GM12878 (cell line): ENCODE data around the gene EAF2. TPM values are rescaled to one million over a fixed set of nuclear protein-coding genes. Genes with fewer than 3 reads are reported as not detected.

Source experiments
- BHLHE40 ChIP-seq, 2 experiments: fragments of 450-650 bp in 1 of 2; IDR thresholded peaks; 2 replicates each; pipeline ENCODE4 v1.6.1; 2011 to 2017; ENCODE audit warnings: low read depth in 2 of 2, borderline replicate concordance in 1 of 2, improper control_type of control experiment in 1 of 2, low read length in 1 of 2, mild to moderate bottlenecking in 1 of 2
- BMI1 ChIP-seq: fragments of 450-650 bp; IDR thresholded peaks from 2 replicates; pipeline ENCODE4 v1.6.1; 2016; ENCODE audit warnings: mild to moderate bottlenecking, moderate library complexity, borderline replicate concordance
- EED ChIP-seq: sonication (generic); IDR thresholded peaks from 2 replicates; pipeline ENCODE4 v1.6.1; 2016; ENCODE audit warnings: antibody characterized with exemption, low read depth
- ELK1 ChIP-seq: IDR thresholded peaks from 2 replicates; pipeline ENCODE4 v1.6.1; 2012; ENCODE audit warnings: low read depth, low read length, improper control_type of control experiment
- FOS ChIP-seq: IDR thresholded peaks from 3 replicates; pipeline ENCODE4 v1.6.1; 2011; ENCODE audit warnings: borderline replicate concordance; ENCODE audit not compliant: insufficient read length; ENCODE audit errors: extremely low read depth
- IRF4 ChIP-seq: IDR thresholded peaks from 2 replicates; pipeline ENCODE4 v1.6.1; 2011; ENCODE audit warnings: low read depth, low read length
- JUNB ChIP-seq: IDR thresholded peaks from 2 replicates; pipeline ENCODE4 v1.6.1; 2016; ENCODE audit warnings: antibody characterized with exemption, mild to moderate bottlenecking
- JUND ChIP-seq: IDR thresholded peaks from 2 replicates; pipeline ENCODE4 v1.6.1; 2012; ENCODE audit warnings: low read depth, mild to moderate bottlenecking, low read length, improper control_type of control experiment, moderate library complexity
- MTA2 ChIP-seq: fragments of 450-650 bp; IDR thresholded peaks from 2 replicates; pipeline ENCODE4 v1.6.1; 2016; ENCODE audit warnings: low read depth, mild to moderate bottlenecking, moderate library complexity
- MYC ChIP-seq: IDR thresholded peaks from 2 replicates; pipeline ENCODE4 v1.6.1; 2011; ENCODE audit warnings: mild to moderate bottlenecking, low read length, moderate library complexity, inconsistent platforms; ENCODE audit not compliant: insufficient read depth, insufficient replicate concordance, insufficient read length, severe bottlenecking
- POLR2AphosphoS2 ChIP-seq: IDR thresholded peaks from 2 replicates; pipeline ENCODE4 v1.6.1; 2011; ENCODE audit warnings: low read depth, mild to moderate bottlenecking, low read length, improper control_type of control experiment, moderate library complexity
- RB1 ChIP-seq: fragments of 450-650 bp; formaldehyde crosslinking; IDR thresholded peaks from 2 replicates; pipeline ENCODE4 v1.6.1; 2017; ENCODE audit warnings: mild to moderate bottlenecking, borderline replicate concordance
- RFX5 ChIP-seq: IDR thresholded peaks from 2 replicates; pipeline ENCODE4 v1.6.1; 2011; ENCODE audit warnings: low read depth, low read length, improper control_type of control experiment
- SMAD1 ChIP-seq: fragments of 450-650 bp; IDR thresholded peaks from 2 replicates; pipeline ENCODE4 v1.6.1; 2018; ENCODE audit warnings: mild to moderate bottlenecking, low read depth; ENCODE audit not compliant: partially characterized antibody
- SMC3 ChIP-seq: IDR thresholded peaks from 2 replicates; pipeline ENCODE4 v1.6.1; 2011; ENCODE audit warnings: low read length, improper control_type of control experiment, borderline replicate concordance
- STAT3 ChIP-seq: IDR thresholded peaks from 2 replicates; pipeline ENCODE4 v1.6.1; 2011; ENCODE audit warnings: low read depth, low read length, improper control_type of control experiment
- TAF1 ChIP-seq: IDR thresholded peaks from 2 replicates; pipeline ENCODE4 v1.6.1; 2011; ENCODE audit warnings: mild to moderate bottlenecking, low read depth, low read length, borderline replicate concordance
- TARDBP ChIP-seq: IDR thresholded peaks from 2 replicates; pipeline ENCODE4 v1.6.1; 2016; ENCODE audit warnings: borderline replicate concordance
- TBL1XR1 ChIP-seq: IDR thresholded peaks from 2 replicates; pipeline ENCODE4 v1.6.1; 2012; ENCODE audit warnings: low read depth, low read length, improper control_type of control experiment
- ZNF207 ChIP-seq: fragments of 450-650 bp; IDR thresholded peaks from 2 replicates; pipeline ENCODE4 v1.6.1; 2014; ENCODE audit warnings: antibody characterized with exemption, mild to moderate bottlenecking, borderline replicate concordance
- ZNF24 ChIP-seq: fragments of 450-650 bp; IDR thresholded peaks from 2 replicates; pipeline ENCODE4 v1.6.1; 2017; ENCODE audit warnings: antibody characterized with exemption, mild to moderate bottlenecking
- polyA plus RNA-seq, 11 experiments: library from polyadenylated mRNA; depleted of rRNA in 4 of 11; unstranded in 6 of 11; stranded (reverse) in 5 of 11; fragments of >200 nt; fragmentation: Nextera tagmentation in 4 of 11; fragmentation: Illumina TruSeq in 1 of 11; extraction: Ambion mirVana in 4 of 11; extraction: Trizol in 1 of 11; gene quantifications; 1 replicate in 1 of 11; 2 replicates in 10 of 11; pipeline versions ENCODE4 v1.2.1 to v1.2.3, GENCODE V29; 2011 to 2016; ENCODE audit warnings: inconsistent platforms in 2 of 11, missing spikeins in 2 of 11, low read depth in 1 of 11
- total RNA-seq, 4 experiments: library from RNA; depleted of rRNA in 3 of 4; stranded (reverse); fragments of >200 nt in 3 of 4; fragmentation: Illumina TruSeq in 1 of 4; extraction: Trizol in 1 of 4; gene quantifications; 2 replicates each; pipeline versions ENCODE4 v1.2.1 to v1.2.3, GENCODE V29; 2013 to 2021
- TF ChIP-seq, protein P1 (sequence below): IDR thresholded peaks from 2 replicates; pipeline ENCODE4 v1.6.1; 2012; ENCODE audit warnings: low read length, inconsistent platforms
- TF ChIP-seq, protein P2 (sequence below): IDR thresholded peaks from 2 replicates; pipeline ENCODE4 v1.6.1; 2012; ENCODE audit warnings: low read depth, low read length, improper control_type of control experiment
- TF ChIP-seq, protein P3 (sequence below): fragments of 450-650 bp; IDR thresholded peaks from 2 replicates; pipeline ENCODE4 v1.6.1; 2016; ENCODE audit warnings: mild to moderate bottlenecking

EAF2 gene
- total and polyA plus RNA-seq, 10 of the 15 experiments (the other 5 are each of a cell fraction or from before 2014, with no cell fraction given) = 47.3 to 193 (median 72.2) TPM

DNA sequence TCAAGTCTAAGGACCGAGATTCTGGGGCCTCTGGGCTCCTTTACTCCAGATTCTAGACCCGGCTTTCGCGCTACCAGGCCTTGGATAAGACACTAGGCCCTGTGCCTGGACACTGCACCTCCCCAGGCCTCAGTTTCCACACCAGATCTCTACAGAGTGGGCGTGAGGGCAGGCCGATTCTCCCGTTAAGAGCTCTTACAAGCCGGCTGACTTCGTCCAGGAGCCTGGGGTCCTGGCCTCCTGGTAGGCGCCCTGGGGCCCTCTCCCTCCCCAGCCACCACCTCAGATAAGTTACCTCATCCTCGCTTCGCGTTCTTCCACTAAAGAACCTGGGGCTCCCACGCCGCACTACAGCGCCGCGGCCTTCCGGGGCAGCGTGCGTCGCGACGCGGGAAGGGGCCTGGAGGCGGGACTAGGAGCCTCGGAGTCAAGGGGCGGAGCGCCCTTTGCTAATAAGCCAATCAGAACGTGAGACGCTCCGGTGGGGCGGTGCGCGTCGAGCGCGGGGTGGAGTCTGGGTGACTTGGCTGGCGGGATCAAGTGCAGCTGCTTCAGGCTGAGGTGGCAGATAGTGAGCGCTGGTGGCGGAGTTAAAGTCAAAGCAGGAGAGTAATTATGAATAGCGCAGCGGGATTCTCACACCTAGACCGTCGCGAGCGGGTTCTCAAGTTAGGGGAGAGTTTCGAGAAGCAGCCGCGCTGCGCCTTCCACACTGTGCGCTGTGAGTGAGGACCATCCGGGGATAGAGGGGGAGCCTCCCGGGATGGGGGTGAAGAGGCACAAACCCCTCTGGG, at the start of gene EAF2, which contains the start of gene IQCB1 (continued):
- no peak; the same call in 1 of the 2 replicates for TF ChIP-seq EED
- TF ChIP-seq TARDBP = peak; percentile 59
- TF ChIP-seq SMC3 = no peak
- TF ChIP-seq STAT3 = no peak
- no peak; a peak in 1 of 4 replicates for TF ChIP-seq BHLHE40 (IDR thresholded peaks at IDR 0.05; ENCODE audit: borderline replicate concordance in 1 of 2, low read depth in 2 of 2, low read length in 1 of 2)
- TF ChIP-seq IRF4 = no peak
- TF ChIP-seq ELK1 = no peak
- no peak for TF ChIP-seq BMI1
- TF ChIP-seq FOS = no peak
- peak; percentile 13; the same call in 1 of the 2 replicates for TF ChIP-seq JUNB
- peak; percentile 92; the same call in 1 of the 2 replicates for TF ChIP-seq RB1
- no peak for TF ChIP-seq MYC
- TF ChIP-seq MTA2 = 0 out of 2 replicates have a peak, but pooled peaks have one; percentile 46
- peak; percentile 18 for TF ChIP-seq SMAD1
- TF ChIP-seq, protein P1, sequence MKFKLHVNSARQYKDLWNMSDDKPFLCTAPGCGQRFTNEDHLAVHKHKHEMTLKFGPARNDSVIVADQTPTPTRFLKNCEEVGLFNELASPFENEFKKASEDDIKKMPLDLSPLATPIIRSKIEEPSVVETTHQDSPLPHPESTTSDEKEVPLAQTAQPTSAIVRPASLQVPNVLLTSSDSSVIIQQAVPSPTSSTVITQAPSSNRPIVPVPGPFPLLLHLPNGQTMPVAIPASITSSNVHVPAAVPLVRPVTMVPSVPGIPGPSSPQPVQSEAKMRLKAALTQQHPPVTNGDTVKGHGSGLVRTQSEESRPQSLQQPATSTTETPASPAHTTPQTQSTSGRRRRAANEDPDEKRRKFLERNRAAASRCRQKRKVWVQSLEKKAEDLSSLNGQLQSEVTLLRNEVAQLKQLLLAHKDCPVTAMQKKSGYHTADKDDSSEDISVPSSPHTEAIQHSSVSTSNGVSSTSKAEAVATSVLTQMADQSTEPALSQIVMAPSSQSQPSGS = no peak
- TF ChIP-seq, protein P2, sequence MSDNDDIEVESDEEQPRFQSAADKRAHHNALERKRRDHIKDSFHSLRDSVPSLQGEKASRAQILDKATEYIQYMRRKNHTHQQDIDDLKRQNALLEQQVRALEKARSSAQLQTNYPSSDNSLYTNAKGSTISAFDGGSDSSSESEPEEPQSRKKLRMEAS = peak; percentile 88
- no peak for TF ChIP-seq TBL1XR1
- TF ChIP-seq, protein P3, sequence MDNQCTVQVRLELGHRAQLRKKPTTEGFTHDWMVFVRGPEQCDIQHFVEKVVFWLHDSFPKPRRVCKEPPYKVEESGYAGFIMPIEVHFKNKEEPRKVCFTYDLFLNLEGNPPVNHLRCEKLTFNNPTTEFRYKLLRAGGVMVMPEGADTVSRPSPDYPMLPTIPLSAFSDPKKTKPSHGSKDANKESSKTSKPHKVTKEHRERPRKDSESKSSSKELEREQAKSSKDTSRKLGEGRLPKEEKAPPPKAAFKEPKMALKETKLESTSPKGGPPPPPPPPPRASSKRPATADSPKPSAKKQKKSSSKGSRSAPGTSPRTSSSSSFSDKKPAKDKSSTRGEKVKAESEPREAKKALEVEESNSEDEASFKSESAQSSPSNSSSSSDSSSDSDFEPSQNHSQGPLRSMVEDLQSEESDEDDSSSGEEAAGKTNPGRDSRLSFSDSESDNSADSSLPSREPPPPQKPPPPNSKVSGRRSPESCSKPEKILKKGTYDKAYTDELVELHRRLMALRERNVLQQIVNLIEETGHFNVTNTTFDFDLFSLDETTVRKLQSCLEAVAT = 0 out of 2 replicates have a peak, but pooled peaks have one; percentile 71
- peak; percentile 94 for TF ChIP-seq TAF1
- peak; percentile 81; the same call in 1 of the 2 replicates for TF ChIP-seq RFX5
- peak; percentile 93 for TF ChIP-seq POLR2AphosphoS2
- no peak for TF ChIP-seq ZNF207
- no peak for TF ChIP-seq JUND
- no peak for TF ChIP-seq ZNF24
